ENCODE measurements around the gene VEGFD. TPM values are rescaled to one million over a fixed set of nuclear protein-coding genes. Genes with fewer than 3 reads are reported as not detected.

VEGFD gene
- total RNA-seq, 2 donors from 2014 or later: 0.27 to 0.42 TPM

- TF ChIP-seq CTCF (conservative IDR thresholded peaks at IDR 0.05): no peak
- Histone ChIP-seq H3K9ac (ENCODE audit: extremely low read depth, low read length, poor library complexity, severe bottlenecking) (no peak overlapping the region), H3K4me1 (ENCODE audit: control insufficient read depth, insufficient read depth, low read length) (no peaks in the 10 kb centered on the region), H3K9me3 (ENCODE audit: control insufficient read depth, low read length) (no peaks in the 10 kb centered on the region), H3K4me3 (ENCODE audit: low read length) (no peak overlapping the region), H3K27ac (ENCODE audit: low read depth, low read length) (no peak overlapping the region), H3K27me3 (ENCODE audit: control insufficient read depth, insufficient read depth, low read length, poor library complexity, severe bottlenecking) (no peaks in the 10 kb centered on the region), H3K36me3 (ENCODE audit: control insufficient read depth, insufficient read depth, low read length) (no peaks in the 10 kb centered on the region)
- peak; percentile 53 for DNase-seq
- no peaks in the 10 kb centered on the region for H3K4me1 Mint-ChIP-seq
- H3K9me3 Mint-ChIP-seq: no peaks in the 10 kb centered on the region
- no peak overlapping the region for H3K4me3 Mint-ChIP-seq
- no peak overlapping the region for H3K27ac Mint-ChIP-seq
- no peaks in the 10 kb centered on the region for H3K36me3 Mint-ChIP-seq (ENCODE audit: low read depth)
- peaks cover 34% of the 10 kb centered on the region for H3K27me3 Mint-ChIP-seq (ENCODE audit: insufficient read depth)
These were observed 40.1 kb downstream of the VEGFD start for GRCh38 chrX:15344106-15344505.

GRCh38 chrX:15343075-15343476 is 41.1 kb downstream of the VEGFD start:
- Mint-ChIP-seq H3K36me3 (ENCODE audit: low read depth) (no peaks in the 10 kb centered on the region), H3K9me3 (no peaks in the 10 kb centered on the region)

GRCh38 chrX:15340867-15341266 is 43.3 kb downstream of the VEGFD start:
- Histone ChIP-seq H3K9me3 (ENCODE audit: control insufficient read depth, low read length) (no peaks in the 10 kb centered on the region), H3K4me3 (ENCODE audit: low read length) (no peak overlapping the region), H3K9ac (ENCODE audit: extremely low read depth, low read length, poor library complexity, severe bottlenecking) (no peak overlapping the region), H3K27me3 (ENCODE audit: control insufficient read depth, insufficient read depth, low read length, poor library complexity, severe bottlenecking) (peaks cover 24% of the 10 kb centered on the region), H3K27ac (ENCODE audit: low read depth, low read length) (no peak overlapping the region), H3K4me1 (ENCODE audit: control insufficient read depth, insufficient read depth, low read length) (no peaks in the 10 kb centered on the region), H3K36me3 (ENCODE audit: control insufficient read depth, insufficient read depth, low read length) (no peaks in the 10 kb centered on the region)
- DNase-seq: no peak
- Mint-ChIP-seq H3K27ac (no peak overlapping the region), H3K9me3 (no peaks in the 10 kb centered on the region), H3K36me3 (ENCODE audit: low read depth) (no peaks in the 10 kb centered on the region), H3K27me3 (ENCODE audit: insufficient read depth) (peaks cover 36% of the 10 kb centered on the region), H3K4me3 (no peak overlapping the region), H3K4me1 (no peaks in the 10 kb centered on the region)
- TF ChIP-seq CTCF (conservative IDR thresholded peaks at IDR 0.05): no peak
- WGBS, 2 experiments (ENCODE audit: insufficient coverage in 1 of 2, insufficient read length in 1 of 2): 90% methylated on average over 2 of the region's 2 CpGs; no CpG with 5 or more reads in 1 of the 2 experiments

More at GRCh38 chrX:15343075-15343476, 41.1 kb downstream of the VEGFD start:
- no peaks in the 10 kb centered on the region for H3K9me3 ChIP-seq (ENCODE audit: control insufficient read depth, low read length)
- H3K4me3 ChIP-seq (ENCODE audit: low read length): no peak overlapping the region
- no peak overlapping the region for H3K4me3 Mint-ChIP-seq
- peaks cover 36% of the 10 kb centered on the region for H3K27me3 Mint-ChIP-seq (ENCODE audit: insufficient read depth)
- no peak for DNase-seq
- H3K27me3 ChIP-seq (ENCODE audit: control insufficient read depth, insufficient read depth, low read length, poor library complexity, severe bottlenecking): peaks cover 10% of the 10 kb centered on the region
- H3K9ac ChIP-seq (ENCODE audit: extremely low read depth, low read length, poor library complexity, severe bottlenecking): no peak overlapping the region
- H3K27ac Mint-ChIP-seq: no peak overlapping the region
- no peak for TF ChIP-seq CTCF (conservative IDR thresholded peaks at IDR 0.05)
- no peaks in the 10 kb centered on the region for H3K36me3 ChIP-seq (ENCODE audit: control insufficient read depth, insufficient read depth, low read length)
- 85 to 86% methylated on average over 1 to 5 of the region's 5 CpGs for WGBS, 2 experiments (ENCODE audit: insufficient coverage in 1 of 2, insufficient read length in 1 of 2)
- no peaks in the 10 kb centered on the region for H3K4me1 Mint-ChIP-seq
- H3K4me1 ChIP-seq (ENCODE audit: control insufficient read depth, insufficient read depth, low read length): no peaks in the 10 kb centered on the region
- H3K27ac ChIP-seq (ENCODE audit: low read depth, low read length): no peak overlapping the region
